ENCODE data around the gene FBLN1. TPM values are rescaled to one million over a fixed set of nuclear protein-coding genes. Genes with fewer than 3 reads are reported as not detected.

The FBLN1 gene
- total RNA-seq, 1 donor from 2014 or later = not detected

DNA sequence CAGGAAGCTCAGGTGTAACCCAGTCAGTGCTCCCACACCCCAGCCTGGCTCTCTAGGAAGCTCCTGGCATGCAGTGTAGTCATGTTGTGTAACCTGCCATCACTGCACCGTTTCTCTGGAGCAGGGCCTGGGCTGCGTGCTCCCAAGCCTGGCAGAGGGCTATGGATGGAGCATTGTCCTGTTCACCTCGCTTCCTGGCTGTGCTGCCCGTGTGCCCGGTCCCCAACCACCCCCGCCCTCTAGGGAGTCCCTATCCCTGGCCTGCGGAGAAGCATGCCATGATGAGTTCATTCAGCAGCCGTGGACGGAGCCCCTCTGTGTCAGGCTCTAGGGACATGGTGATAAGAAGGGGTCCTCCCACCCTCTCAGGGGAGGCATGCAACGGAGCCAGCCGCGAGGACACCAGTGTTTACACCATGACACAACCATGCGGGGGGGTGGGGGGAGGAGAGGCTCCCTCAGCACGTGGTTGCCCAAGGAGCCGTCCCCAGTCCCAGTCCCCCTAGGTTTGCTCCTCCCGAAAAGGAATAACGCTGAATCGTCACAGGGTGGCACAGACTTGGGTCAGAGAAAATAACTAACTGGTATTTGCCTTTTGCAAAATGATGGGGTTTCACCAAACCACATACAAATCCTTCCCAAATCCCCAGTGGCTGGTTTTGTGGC is 73.1 kb downstream of the FBLN1 start:
- H3K36me3 Mint-ChIP-seq (ENCODE audit: low read depth) = no peaks in the 10 kb centered on the region
- ChIA-PET POLR2A (no interaction called here), CTCF (interaction anchor here (1.8 kb wide), 1 partner anchor 541 kb away, joined by 3 read pairs; no protein-coding TSS in a partner anchor)

DNA sequence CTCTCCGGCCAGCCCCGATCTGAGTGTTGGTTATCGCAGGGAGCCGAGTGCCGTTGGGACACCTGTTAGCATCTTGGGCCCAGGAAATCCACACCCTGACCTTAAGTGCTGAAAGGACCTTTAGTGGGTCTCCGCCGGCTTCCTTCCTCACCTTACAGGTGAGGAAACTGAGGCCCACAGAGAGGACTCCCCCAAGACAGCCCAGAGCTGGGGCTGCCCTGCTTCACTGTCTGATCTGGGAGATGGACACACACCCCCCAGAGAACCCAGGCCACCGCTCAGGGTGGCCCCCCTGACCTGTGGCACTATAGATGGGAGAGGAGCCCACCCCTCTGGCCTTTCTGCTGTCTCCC is 73.6 kb downstream of the FBLN1 start:
- ChIA-PET CTCF (interaction anchor here (1.8 kb wide), 1 partner anchor 541 kb away, joined by 3 read pairs; no protein-coding TSS in a partner anchor), POLR2A (no interaction called here)
- TF ChIP-seq, protein P1, sequence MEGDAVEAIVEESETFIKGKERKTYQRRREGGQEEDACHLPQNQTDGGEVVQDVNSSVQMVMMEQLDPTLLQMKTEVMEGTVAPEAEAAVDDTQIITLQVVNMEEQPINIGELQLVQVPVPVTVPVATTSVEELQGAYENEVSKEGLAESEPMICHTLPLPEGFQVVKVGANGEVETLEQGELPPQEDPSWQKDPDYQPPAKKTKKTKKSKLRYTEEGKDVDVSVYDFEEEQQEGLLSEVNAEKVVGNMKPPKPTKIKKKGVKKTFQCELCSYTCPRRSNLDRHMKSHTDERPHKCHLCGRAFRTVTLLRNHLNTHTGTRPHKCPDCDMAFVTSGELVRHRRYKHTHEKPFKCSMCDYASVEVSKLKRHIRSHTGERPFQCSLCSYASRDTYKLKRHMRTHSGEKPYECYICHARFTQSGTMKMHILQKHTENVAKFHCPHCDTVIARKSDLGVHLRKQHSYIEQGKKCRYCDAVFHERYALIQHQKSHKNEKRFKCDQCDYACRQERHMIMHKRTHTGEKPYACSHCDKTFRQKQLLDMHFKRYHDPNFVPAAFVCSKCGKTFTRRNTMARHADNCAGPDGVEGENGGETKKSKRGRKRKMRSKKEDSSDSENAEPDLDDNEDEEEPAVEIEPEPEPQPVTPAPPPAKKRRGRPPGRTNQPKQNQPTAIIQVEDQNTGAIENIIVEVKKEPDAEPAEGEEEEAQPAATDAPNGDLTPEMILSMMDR (IDR thresholded peaks at IDR 0.05) = no peak
- DNase-seq = no peak
- H3K4me1 Mint-ChIP-seq = no peaks in the 10 kb centered on the region
- H3K4me3 Mint-ChIP-seq = no peak overlapping the region
- peaks cover 3% of the 10 kb centered on the region for H3K9me3 Mint-ChIP-seq
- ATAC-seq (ENCODE audit: low read depth) = no peak
- H3K27me3 Mint-ChIP-seq = peaks cover 17% of the 10 kb centered on the region
- no peak overlapping the region for H3K27ac Mint-ChIP-seq
- intact Hi-C loops (cut with micrococcal nuclease) = loop anchor here (10.0 kb wide), 1 partner anchor 289 kb away; no protein-coding TSS in a partner anchor
- no peaks in the 10 kb centered on the region for H3K36me3 Mint-ChIP-seq (ENCODE audit: low read depth)

More for the DNA sequence above, 73.1 kb downstream of the FBLN1 start:
- intact Hi-C loops (cut with micrococcal nuclease) = loop anchor here (10.0 kb wide), 1 partner anchor 289 kb away; no protein-coding TSS in a partner anchor
- H3K4me1 Mint-ChIP-seq = no peaks in the 10 kb centered on the region
- DNase-seq (no peak), ATAC-seq (ENCODE audit: low read depth) (no peak)
- H3K27me3 Mint-ChIP-seq = peaks cover 17% of the 10 kb centered on the region
- TF ChIP-seq, protein P1 (IDR thresholded peaks at IDR 0.05) = no peak
- H3K9me3 Mint-ChIP-seq = peaks cover 5% of the 10 kb centered on the region
- H3K27ac Mint-ChIP-seq = no peak overlapping the region
- no peak overlapping the region for H3K4me3 Mint-ChIP-seq

DNA sequence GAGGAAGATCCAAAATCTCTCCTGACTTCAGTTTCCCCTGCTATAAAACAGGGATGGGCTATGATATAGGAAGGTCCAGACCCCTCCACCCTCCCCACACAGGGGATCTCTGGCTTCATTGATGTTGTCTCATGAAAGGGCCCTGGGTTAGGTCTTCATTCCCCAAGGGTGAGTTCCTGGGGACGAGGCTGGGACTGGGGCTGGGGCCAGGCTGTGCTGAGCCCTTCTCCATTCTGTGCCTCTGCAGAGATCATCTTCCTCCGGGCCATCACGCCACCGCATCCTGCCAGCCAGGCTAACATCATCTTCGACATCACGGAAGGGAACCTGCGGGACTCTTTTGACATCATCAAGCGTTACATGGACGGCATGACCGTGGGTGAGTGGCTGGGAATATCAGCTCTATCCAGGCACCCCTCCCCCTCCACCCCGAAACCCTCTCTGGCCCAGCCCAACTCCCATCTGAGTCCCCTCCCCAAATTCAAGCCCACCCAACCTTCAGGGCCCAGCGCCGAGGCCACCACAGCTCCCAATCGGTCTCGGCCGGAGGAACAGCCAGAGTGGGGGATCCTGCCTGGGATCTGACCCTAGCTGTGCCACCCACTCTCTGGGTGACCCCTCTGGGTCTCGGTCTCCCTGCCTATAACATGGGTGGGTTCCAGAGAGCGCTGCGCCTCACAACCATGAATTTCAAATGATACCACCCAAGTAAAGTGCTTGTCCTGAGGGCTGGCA is 74.2 kb downstream of the FBLN1 start:
- ATAC-seq (ENCODE audit: low read depth) = no peak
- Mint-ChIP-seq H3K4me1 (no peaks in the 10 kb centered on the region), H3K36me3 (ENCODE audit: low read depth) (no peaks in the 10 kb centered on the region), H3K9me3 (no peaks in the 10 kb centered on the region), H3K27ac (no peak overlapping the region), H3K27me3 (peaks cover 17% of the 10 kb centered on the region), H3K4me3 (no peak overlapping the region)
- TF ChIP-seq, protein P1 (IDR thresholded peaks at IDR 0.05) = no peak
- ChIA-PET POLR2A (no interaction called here), CTCF (interaction anchor here (1.3 to 1.8 kb wide), 2 partner anchors 419 to 540 kb away, joined by 3 to 5 read pairs; no protein-coding TSS in a partner anchor)
- no peak for DNase-seq
- intact Hi-C loops (cut with micrococcal nuclease) = loop anchor here (10.0 kb wide), 1 partner anchor 288 kb away; no protein-coding TSS in a partner anchor

DNA sequence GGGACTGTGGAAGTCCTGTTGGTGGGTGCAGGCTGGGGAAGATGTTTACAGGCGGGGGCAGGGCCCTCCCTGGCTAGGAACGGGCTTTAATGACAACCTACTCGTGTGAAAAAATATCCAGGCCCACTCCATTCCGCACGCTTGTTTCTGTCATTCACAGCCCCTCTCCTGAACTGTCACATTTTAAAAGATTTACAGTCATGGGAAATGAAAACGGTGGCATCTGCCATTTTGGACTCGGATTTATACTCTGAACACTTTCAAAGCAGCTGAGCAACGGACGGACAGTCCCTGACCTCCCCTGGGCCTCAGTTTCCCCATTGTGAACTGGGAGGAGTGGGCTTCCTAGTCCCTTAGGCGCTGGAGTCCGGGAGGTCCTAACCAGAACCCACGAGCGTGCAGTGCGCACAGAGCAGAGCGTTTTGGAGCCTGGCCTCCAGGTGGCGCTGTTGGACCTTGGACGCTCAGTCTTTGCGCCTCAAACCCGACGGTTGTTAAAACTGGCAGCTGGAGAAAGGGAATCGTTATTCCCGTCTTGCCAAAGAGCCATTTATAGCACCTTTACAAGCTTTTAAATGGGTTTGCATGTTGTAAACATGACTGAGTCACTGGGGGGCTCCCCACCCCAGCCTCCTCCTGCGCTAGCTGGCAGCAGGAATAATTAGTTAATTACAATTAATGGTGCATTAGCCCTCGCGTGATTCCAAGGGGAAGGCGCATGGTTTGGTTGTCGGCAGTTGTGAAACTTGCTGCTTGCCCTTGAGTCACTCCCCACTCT is 75.3 kb downstream of the FBLN1 start:
- intact Hi-C loops (cut with micrococcal nuclease) = loop anchor here (2.0 to 10.0 kb wide), 3 partner anchors 69 to 539 kb away; no protein-coding TSS in a partner anchor
- H3K36me3 Mint-ChIP-seq (ENCODE audit: low read depth) = no peaks in the 10 kb centered on the region
- ChIA-PET CTCF (interaction anchor here (0.7 to 1.3 kb wide), 3 partner anchors 67 to 418 kb away, joined by 3 to 5 read pairs (median 5); no protein-coding TSS in a partner anchor), POLR2A (no interaction called here)
- ATAC-seq (ENCODE audit: low read depth) (peak; percentile 71), DNase-seq (peak; percentile 64)
- H3K27ac Mint-ChIP-seq = no peak overlapping the region
- peaks cover 4% of the 10 kb centered on the region for H3K4me1 Mint-ChIP-seq
- H3K27me3 Mint-ChIP-seq = peaks cover 17% of the 10 kb centered on the region
- H3K9me3 Mint-ChIP-seq = peaks cover 4% of the 10 kb centered on the region
- TF ChIP-seq, protein P1 (IDR thresholded peaks at IDR 0.05) = peak; percentile 45
- H3K4me3 Mint-ChIP-seq = no peak overlapping the region

Data from activated B cell treated with CpG ODN at 0.5 μM for 24 hours (primary cell).